GM06990 (cell line): ENCODE data around the gene MAPK14.
A peak's percentile ranks its signal among the peaks of the same experiment; 100 is the strongest.

ENCODE experiments used
- DNase-seq: peaks from one replicate; pipeline ENCODE4 v3.0.0-alpha.2; 2011; ENCODE audit not compliant: insufficient read length; ENCODE audit errors: extremely low read depth
- H3K27me3 ChIP-seq: replicated peaks from 2 replicates; pipeline ENCODE4 v1.6.0; 2011; ENCODE audit warnings: low read length; ENCODE audit not compliant: control insufficient read depth, insufficient read depth
- H3K36me3 ChIP-seq: 2 replicates; pipeline ENCODE4 v1.5.1; 2011; ENCODE audit warnings: low read length; ENCODE audit not compliant: control insufficient read depth, insufficient read depth
- H3K4me3 ChIP-seq: replicated peaks from 2 replicates; pipeline ENCODE4 v1.5.1; 2011; ENCODE audit warnings: low read depth, mild to moderate bottlenecking, control low read depth, low read length
- TF ChIP-seq, protein P1 (sequence below): IDR thresholded peaks from 2 replicates; pipeline ENCODE4 v1.5.1; 2011; ENCODE audit warnings: low read length, control low read depth, mild to moderate bottlenecking, inconsistent platforms; ENCODE audit not compliant: insufficient read depth, poor library complexity, severe bottlenecking

MAPK14 gene

DNA sequence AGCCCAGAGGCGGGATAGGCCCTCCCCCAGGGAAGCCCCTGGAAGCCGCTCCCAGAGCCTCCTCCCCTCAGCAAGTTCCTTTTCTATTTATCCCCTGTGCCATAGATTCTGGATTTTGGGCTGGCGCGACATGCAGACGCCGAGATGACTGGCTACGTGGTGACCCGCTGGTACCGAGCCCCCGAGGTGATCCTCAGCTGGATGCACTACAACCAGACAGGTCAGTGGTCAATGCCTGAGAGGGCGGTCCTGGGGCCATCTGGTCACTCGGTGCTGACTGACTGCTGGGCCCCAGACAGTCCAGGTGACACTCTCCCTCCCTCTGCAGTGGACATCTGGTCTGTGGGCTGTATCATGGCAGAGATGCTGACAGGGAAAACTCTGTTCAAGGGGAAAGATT lies 108.9 kb downstream of the MAPK14 start:
- Histone ChIP-seq H3K27me3 (no peaks in the 10 kb centered on the region), H3K36me3 (no peaks in the 10 kb centered on the region; the same call in 1 of the 2 replicates), H3K4me3 (no peak overlapping the region)
- no peak for DNase-seq
- TF ChIP-seq, protein P1, sequence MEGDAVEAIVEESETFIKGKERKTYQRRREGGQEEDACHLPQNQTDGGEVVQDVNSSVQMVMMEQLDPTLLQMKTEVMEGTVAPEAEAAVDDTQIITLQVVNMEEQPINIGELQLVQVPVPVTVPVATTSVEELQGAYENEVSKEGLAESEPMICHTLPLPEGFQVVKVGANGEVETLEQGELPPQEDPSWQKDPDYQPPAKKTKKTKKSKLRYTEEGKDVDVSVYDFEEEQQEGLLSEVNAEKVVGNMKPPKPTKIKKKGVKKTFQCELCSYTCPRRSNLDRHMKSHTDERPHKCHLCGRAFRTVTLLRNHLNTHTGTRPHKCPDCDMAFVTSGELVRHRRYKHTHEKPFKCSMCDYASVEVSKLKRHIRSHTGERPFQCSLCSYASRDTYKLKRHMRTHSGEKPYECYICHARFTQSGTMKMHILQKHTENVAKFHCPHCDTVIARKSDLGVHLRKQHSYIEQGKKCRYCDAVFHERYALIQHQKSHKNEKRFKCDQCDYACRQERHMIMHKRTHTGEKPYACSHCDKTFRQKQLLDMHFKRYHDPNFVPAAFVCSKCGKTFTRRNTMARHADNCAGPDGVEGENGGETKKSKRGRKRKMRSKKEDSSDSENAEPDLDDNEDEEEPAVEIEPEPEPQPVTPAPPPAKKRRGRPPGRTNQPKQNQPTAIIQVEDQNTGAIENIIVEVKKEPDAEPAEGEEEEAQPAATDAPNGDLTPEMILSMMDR: no peak

- H3K36me3 ChIP-seq: no peaks in the 10 kb centered on the region; the same call in 1 of the 2 replicates
- TF ChIP-seq, protein P1: no peak
- no peak for DNase-seq
These were observed 111.1 kb downstream of the MAPK14 start for GRCh38 chr6:36138667-36139066.

GRCh38 chr6:36139431-36139830 lies 111.8 kb downstream of the MAPK14 start:
- no peak overlapping the region for H3K4me3 ChIP-seq
- no peaks in the 10 kb centered on the region; the same call in 1 of the 2 replicates for H3K36me3 ChIP-seq
- TF ChIP-seq, protein P1: peak; percentile 54
- DNase-seq: no peak
- H3K27me3 ChIP-seq: no peaks in the 10 kb centered on the region; the same call in 1 of the 2 replicates

More at GRCh38 chr6:36138667-36139066, 111.1 kb downstream of the MAPK14 start:
- H3K27me3 ChIP-seq: no peaks in the 10 kb centered on the region; the same call in 1 of the 2 replicates
- H3K4me3 ChIP-seq: no peak overlapping the region

GRCh38 chr6:36139991-36140710 lies 112.5 kb downstream of the MAPK14 start:
- TF ChIP-seq, protein P1: no peak
- Histone ChIP-seq H3K4me3 (no peak overlapping the region), H3K36me3 (no peaks in the 10 kb centered on the region; the same call in 1 of the 2 replicates), H3K27me3 (no peaks in the 10 kb centered on the region; the same call in 1 of the 2 replicates)
- no peak for DNase-seq

- no peaks in the 10 kb centered on the region; the same call in 1 of the 2 replicates for H3K27me3 ChIP-seq
- TF ChIP-seq, protein P1: no peak
- no peak overlapping the region for H3K4me3 ChIP-seq
- H3K36me3 ChIP-seq: no peaks in the 10 kb centered on the region; the same call in 1 of the 2 replicates
- DNase-seq: no peak
These were observed 113.5 kb downstream of the MAPK14 start for GRCh38 chr6:36141091-36141490.
